HEK293 (cell line): Measurements from ENCODE around the gene TNFAIP2.
A peak's percentile ranks its signal among the peaks of the same experiment; 100 is the strongest.

Source experiments
- CTCF ChIA-PET: fragments of 350-600 bp; formaldehyde crosslinking; extraction: SDS; loops from one replicate; lab custom pipeline; 2021; ENCODE audit warnings: antibody characterized with exemption; lab: Yijun Ruan, JAX
- POLR2A ChIA-PET: fragments of 300-600 bp; formaldehyde crosslinking; extraction: SDS; loops from one replicate; lab custom pipeline; 2020; ENCODE audit warnings: antibody characterized with exemption, inconsistent platforms; lab: Yijun Ruan, JAX
- H3K27ac ChIP-seq: fragments of 200-500 bp; sonication (Bioruptor generic); 2 replicates; pipeline ENCODE4 v1.5.1; 2014; ENCODE audit warnings: low read depth, low read length, control low read depth, inconsistent platforms; ENCODE audit errors: extremely low read depth
- H3K36me3 ChIP-seq, 2 experiments: fragments of 200-500 bp in 1 of 2; sonication (Bioruptor generic) in 1 of 2; 1 replicate in 1 of 2; 2 replicates in 1 of 2; pipeline ENCODE4 v1.5.1; 2014 to 2017; ENCODE audit warnings: inconsistent platforms in 2 of 2, low read length in 2 of 2; ENCODE audit not compliant: control insufficient read depth in 2 of 2, insufficient read depth in 1 of 2
- H3K4me1 ChIP-seq: fragments of 200-500 bp; sonication (Bioruptor generic); 2 replicates; pipeline ENCODE4 v1.5.1; 2014; ENCODE audit warnings: mild to moderate bottlenecking, low read length, inconsistent platforms; ENCODE audit not compliant: control insufficient read depth, insufficient read depth
- H3K4me3 ChIP-seq: 2 replicates; pipeline ENCODE4 v1.5.1; 2011; ENCODE audit warnings: low read depth, mild to moderate bottlenecking, control low read depth, low read length, moderate library complexity
- H3K9me3 ChIP-seq: fragments of 200-500 bp; sonication (Bioruptor generic); 2 replicates; pipeline ENCODE4 v1.5.1; 2014; ENCODE audit warnings: low read depth, low read length, inconsistent platforms; ENCODE audit not compliant: control insufficient read depth, insufficient read depth
- ATF2 ChIP-seq: fragments of 450-650 bp; formaldehyde crosslinking; IDR thresholded peaks from 2 replicates; pipeline ENCODE4 v1.5.1; 2016; ENCODE audit warnings: missing biosample characterization, missing genetic modification characterization, low read depth
- BCL11B ChIP-seq: fragments of 450-650 bp; formaldehyde crosslinking; IDR thresholded peaks from 2 replicates; pipeline ENCODE4 v1.5.1; 2016; ENCODE audit warnings: low read depth, missing biosample characterization, missing genetic modification characterization
- GLIS1 ChIP-seq: fragments of 450-650 bp; formaldehyde crosslinking; IDR thresholded peaks from 2 replicates; pipeline ENCODE4 v1.5.1; 2016; ENCODE audit warnings: missing biosample characterization, missing genetic modification characterization
- KLF9 ChIP-seq: fragments of 450-650 bp; formaldehyde crosslinking; IDR thresholded peaks from 2 replicates; pipeline ENCODE4 v1.5.1; 2016; ENCODE audit warnings: missing biosample characterization, missing genetic modification characterization, low read depth
- TCF7L2 ChIP-seq: IDR thresholded peaks from 2 replicates; pipeline ENCODE4 v1.6.1; 2011; ENCODE audit warnings: low read depth, mild to moderate bottlenecking, inconsistent platforms, low read length, moderate library complexity, borderline replicate concordance
- TRIM28 ChIP-seq: IDR thresholded peaks from 2 replicates; pipeline ENCODE4 v1.6.1; 2011; ENCODE audit warnings: low read length, control low read depth, borderline replicate concordance
- ZBTB44 ChIP-seq: fragments of 450-650 bp; IDR thresholded peaks from 2 replicates; pipeline ENCODE4 v1.5.1; 2018; ENCODE audit warnings: missing biosample characterization, mild to moderate bottlenecking, missing genetic modification characterization
- ZFHX2 ChIP-seq: fragments of 450-650 bp; formaldehyde crosslinking; conservative IDR thresholded peaks from 2 replicates; pipeline ENCODE4 v1.5.1; 2016; ENCODE audit warnings: missing biosample characterization, missing genetic modification characterization
- ZNF112 ChIP-seq: fragments of 450-650 bp; formaldehyde crosslinking; IDR thresholded peaks from 2 replicates; pipeline ENCODE4 v1.5.0; 2017; ENCODE audit warnings: missing biosample characterization, missing genetic modification characterization
- ZNF16 ChIP-seq: fragments of 450-650 bp; formaldehyde crosslinking; IDR thresholded peaks from 2 replicates; pipeline ENCODE4 v1.5.1; 2016; ENCODE audit warnings: low read depth, missing biosample characterization, missing genetic modification characterization
- ZNF19 ChIP-seq: fragments of 450-650 bp; formaldehyde crosslinking; IDR thresholded peaks from 2 replicates; pipeline ENCODE4; 2016; ENCODE audit warnings: missing biosample characterization, missing genetic modification characterization, low read depth
- ZNF2 ChIP-seq: fragments of 450-650 bp; formaldehyde crosslinking; IDR thresholded peaks from 2 replicates; pipeline ENCODE4 v1.5.1; 2016; ENCODE audit warnings: missing biosample characterization, missing genetic modification characterization
- ZNF239 ChIP-seq: fragments of 450-650 bp; formaldehyde crosslinking; IDR thresholded peaks from 2 replicates; pipeline ENCODE4 v1.5.1; 2016; ENCODE audit warnings: missing biosample characterization, missing genetic modification characterization
- ZNF248 ChIP-seq: fragments of 450-650 bp; formaldehyde crosslinking; IDR thresholded peaks from 2 replicates; pipeline ENCODE4 v1.5.1; 2017; ENCODE audit warnings: missing biosample characterization, missing genetic modification characterization
- ZNF266 ChIP-seq: fragments of 450-650 bp; formaldehyde crosslinking; IDR thresholded peaks from 2 replicates; pipeline ENCODE4 v1.5.1; 2016; ENCODE audit warnings: missing biosample characterization, missing genetic modification characterization, low read depth
- ZNF324 ChIP-seq: fragments of 450-650 bp; formaldehyde crosslinking; IDR thresholded peaks from 2 replicates; pipeline ENCODE4 v1.5.1; 2016; ENCODE audit warnings: missing biosample characterization, missing genetic modification characterization
- ZNF350 ChIP-seq: fragments of 450-650 bp; formaldehyde crosslinking; IDR thresholded peaks from 2 replicates; pipeline ENCODE4 v1.5.0; 2017; ENCODE audit warnings: missing biosample characterization, mild to moderate bottlenecking, missing genetic modification characterization
- ZNF404 ChIP-seq: fragments of 450-650 bp; formaldehyde crosslinking; IDR thresholded peaks from 2 replicates; pipeline ENCODE4 v1.5.1; 2017; ENCODE audit warnings: missing biosample characterization, missing genetic modification characterization
- ZNF426 ChIP-seq: fragments of 450-650 bp; formaldehyde crosslinking; IDR thresholded peaks from 2 replicates; pipeline ENCODE4 v1.5.1; 2017; ENCODE audit warnings: missing biosample characterization, missing genetic modification characterization, mild to moderate bottlenecking, inconsistent platforms, moderate library complexity
- ZNF501 ChIP-seq: fragments of 450-650 bp; formaldehyde crosslinking; IDR thresholded peaks from 2 replicates; pipeline ENCODE4 v1.5.1; 2016; ENCODE audit warnings: missing biosample characterization, missing genetic modification characterization
- ZNF692 ChIP-seq: fragments of 450-650 bp; formaldehyde crosslinking; IDR thresholded peaks from 2 replicates; pipeline ENCODE4 v1.5.1; 2016; ENCODE audit warnings: missing biosample characterization, missing genetic modification characterization
- ZNF837 ChIP-seq: fragments of 450-650 bp; formaldehyde crosslinking; IDR thresholded peaks from 2 replicates; pipeline ENCODE4 v1.5.1; 2016; ENCODE audit warnings: missing biosample characterization, missing genetic modification characterization
- TF ChIP-seq, protein P1 (sequence below): fragments of 450-650 bp; formaldehyde crosslinking; IDR thresholded peaks from 2 replicates; pipeline ENCODE4 v1.5.1; 2016; ENCODE audit warnings: missing biosample characterization, missing genetic modification characterization

The TNFAIP2 gene

GRCh38 chr14:103129301-103130016 lies 6.2 kb downstream of the TNFAIP2 start (continued):
- TF ChIP-seq ZBTB44 (tag by site-specific recombination): no peak
- TF ChIP-seq ZNF266 (tag by site-specific recombination): no peak
- TF ChIP-seq ZFHX2 (tag by site-specific recombination): no peak
- TF ChIP-seq ZNF324: no peak
- TF ChIP-seq ZNF19 (tag by site-specific recombination): no peak
- no peak for TF ChIP-seq BCL11B (tag by site-specific recombination)
- TF ChIP-seq ZNF837: no peak
- peak; percentile 100 for TF ChIP-seq GLIS1 (tag by site-specific recombination)
- TF ChIP-seq TRIM28: no peak
- TF ChIP-seq ZNF426: no peak
- no peak for TF ChIP-seq ZNF350 (tag by site-specific recombination)
- TF ChIP-seq ZNF404 (tag by site-specific recombination): no peak
- no peak for TF ChIP-seq ZNF2
- no peak for TF ChIP-seq ZNF112 (tag by site-specific recombination)
- no peak for TF ChIP-seq ZNF16 (tag by site-specific recombination)
- TF ChIP-seq TCF7L2: no peak
- TF ChIP-seq KLF9 (tag by site-specific recombination): no peak
- no peak for TF ChIP-seq ZNF501 (tag by site-specific recombination)
- TF ChIP-seq ATF2: peak; percentile 19; the same call in 1 of the 2 replicates
- TF ChIP-seq ZNF692 (tag by site-specific recombination): no peak
- TF ChIP-seq ZNF239 (tag by site-specific recombination): no peak
- TF ChIP-seq ZNF248 (tag by site-specific recombination): no peak

GRCh38 chr14:103130017-103130764 lies 6.9 kb downstream of the TNFAIP2 start:
- CTCF ChIA-PET: interaction anchor here (0.5 to 3.2 kb wide), 5 partner anchors 10 to 436 kb away, joined by 3 to 19 read pairs (median 4); no protein-coding TSS in a partner anchor
- Histone ChIP-seq H3K4me3 (no peak overlapping the region), H3K36me3 (peaks cover 0 to 25% of the 10 kb centered on the region in 2 experiments; a peak in 1 of 3 replicates), H3K9me3 (no peaks in the 10 kb centered on the region), H3K4me1 (peaks cover 8% of the 10 kb centered on the region; the same call in 1 of the 2 replicates), H3K27ac (peak overlapping the region; percentile 34)
- POLR2A ChIA-PET: no interaction called here
- TF ChIP-seq GLIS1 (tag by site-specific recombination): peak; percentile 86
- TF ChIP-seq, protein P1, sequence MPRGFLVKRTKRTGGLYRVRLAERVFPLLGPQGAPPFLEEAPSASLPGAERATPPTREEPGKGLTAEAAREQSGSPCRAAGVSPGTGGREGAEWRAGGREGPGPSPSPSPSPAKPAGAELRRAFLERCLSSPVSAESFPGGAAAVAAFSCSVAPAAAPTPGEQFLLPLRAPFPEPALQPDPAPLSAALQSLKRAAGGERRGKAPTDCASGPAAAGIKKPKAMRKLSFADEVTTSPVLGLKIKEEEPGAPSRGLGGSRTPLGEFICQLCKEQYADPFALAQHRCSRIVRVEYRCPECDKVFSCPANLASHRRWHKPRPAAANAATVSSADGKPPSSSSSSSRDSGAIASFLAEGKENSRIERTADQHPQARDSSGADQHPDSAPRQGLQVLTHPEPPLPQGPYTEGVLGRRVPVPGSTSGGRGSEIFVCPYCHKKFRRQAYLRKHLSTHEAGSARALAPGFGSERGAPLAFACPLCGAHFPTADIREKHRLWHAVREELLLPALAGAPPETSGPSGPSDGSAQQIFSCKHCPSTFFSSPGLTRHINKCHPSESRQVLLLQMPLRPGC (tag by site-specific recombination): no peak
